ENCODE data around the gene LTBP3.
A peak's percentile ranks its signal among the peaks of the same experiment; 100 is the strongest.

LTBP3 gene

DNA sequence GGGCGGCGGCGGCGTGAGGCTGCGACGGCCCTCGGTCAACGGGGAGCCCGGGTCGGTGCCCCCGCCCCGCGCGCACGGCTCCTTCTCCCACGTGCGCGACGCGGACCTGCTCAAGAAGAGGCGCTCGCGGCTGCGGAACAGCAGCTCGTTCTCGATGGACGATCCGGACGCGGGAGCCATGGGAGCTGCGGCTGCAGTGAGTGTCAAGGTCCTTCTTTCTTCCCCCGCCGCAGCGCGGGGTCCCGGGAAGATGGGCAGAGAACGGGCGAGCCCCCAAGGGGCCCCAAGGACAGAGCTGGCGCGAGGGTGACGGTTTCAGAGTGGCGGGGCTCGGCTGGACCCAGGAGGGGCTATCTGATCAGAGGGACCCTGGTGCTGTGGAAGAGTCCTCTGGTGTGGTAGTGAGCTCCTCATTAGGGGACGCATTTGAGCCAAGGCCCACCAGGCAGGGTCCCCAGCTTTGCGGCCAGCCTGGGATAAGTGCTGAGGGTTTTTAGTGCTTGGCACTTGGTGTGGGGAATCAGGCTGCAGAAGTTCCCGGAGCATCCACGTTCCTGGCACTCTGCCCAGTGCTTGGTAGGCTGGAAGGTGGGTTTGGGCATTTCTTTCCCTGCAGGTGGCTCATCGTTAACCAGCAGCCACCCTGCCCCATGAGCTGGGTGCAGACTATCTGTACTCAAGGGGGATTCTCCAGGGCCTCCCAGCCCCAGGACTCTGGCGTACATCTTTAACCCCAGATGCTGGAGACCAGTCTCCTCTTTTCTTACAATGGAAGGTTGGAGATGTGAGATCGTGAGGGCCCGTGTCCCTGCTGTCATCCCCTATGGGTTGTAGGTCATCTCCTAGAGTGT is 27.5 kb upstream of the LTBP3 start:
- DNase-seq (ENCODE audit: low read depth), result no peak

DNA sequence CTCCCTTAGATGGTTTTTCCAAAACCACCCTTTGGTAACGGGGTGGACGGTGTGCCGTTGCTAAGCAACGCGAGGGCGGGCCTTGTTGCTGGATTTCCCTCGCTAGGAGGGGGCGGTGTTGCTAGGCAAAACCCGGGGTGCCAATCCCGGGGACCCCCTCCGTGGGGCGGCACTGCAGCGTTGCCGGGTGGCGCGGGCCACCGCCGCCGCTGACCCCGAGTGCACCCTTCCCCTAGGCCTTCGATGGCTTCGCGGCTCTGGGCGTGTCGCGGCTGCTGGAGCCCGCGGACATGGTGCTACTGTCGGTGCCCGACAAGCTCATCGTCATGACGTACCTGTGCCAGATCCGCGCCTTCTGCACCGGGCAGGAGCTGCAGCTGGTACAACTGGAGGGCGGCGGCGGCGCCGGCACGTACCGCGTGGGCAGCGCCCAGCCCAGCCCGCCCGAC is 26.6 kb upstream of the LTBP3 start:
- DNase-seq (ENCODE audit: low read depth), result no peak

DNA sequence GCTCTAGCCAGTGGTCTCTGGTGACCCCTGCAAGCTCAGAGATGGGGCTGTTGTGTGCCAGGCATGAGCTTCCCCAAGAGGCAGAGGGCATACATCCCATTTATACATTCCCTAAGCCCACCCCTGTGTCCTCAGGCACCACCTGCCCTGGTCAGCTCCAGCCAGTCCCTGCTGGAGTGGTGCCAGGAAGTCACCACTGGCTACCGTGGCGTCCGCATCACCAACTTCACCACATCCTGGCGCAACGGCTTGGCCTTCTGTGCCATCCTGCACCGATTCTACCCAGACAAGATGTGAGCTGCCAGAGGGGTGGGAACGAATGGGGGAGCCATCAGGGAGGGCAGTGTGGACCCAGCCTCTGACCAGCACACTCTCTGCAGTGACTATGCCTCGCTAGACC is 25.9 kb upstream of the LTBP3 start:
- no peak for DNase-seq (ENCODE audit: low read depth)

DNA sequence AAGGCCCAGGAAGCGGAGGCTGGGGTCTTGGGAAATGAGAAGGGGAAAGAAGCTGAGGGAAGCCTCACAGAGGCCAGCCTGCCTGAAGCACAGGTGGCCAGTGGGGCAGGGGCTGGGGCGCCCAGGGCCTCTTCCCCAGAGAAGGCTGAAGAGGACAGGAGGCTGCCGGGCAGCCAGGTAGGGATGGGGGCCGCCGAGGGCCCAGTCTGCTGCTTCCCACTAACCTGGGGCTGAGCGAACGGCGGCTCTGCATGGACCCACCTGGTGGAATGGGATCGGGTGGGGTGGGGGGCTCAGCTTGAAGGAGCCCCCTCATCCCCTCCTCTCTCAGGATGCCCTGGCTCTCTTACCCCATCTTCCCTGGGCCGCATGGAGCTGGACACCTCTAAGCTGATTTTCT is 25.4 kb upstream of the LTBP3 start:
- DNase-seq (ENCODE audit: low read depth), result no peak

DNA sequence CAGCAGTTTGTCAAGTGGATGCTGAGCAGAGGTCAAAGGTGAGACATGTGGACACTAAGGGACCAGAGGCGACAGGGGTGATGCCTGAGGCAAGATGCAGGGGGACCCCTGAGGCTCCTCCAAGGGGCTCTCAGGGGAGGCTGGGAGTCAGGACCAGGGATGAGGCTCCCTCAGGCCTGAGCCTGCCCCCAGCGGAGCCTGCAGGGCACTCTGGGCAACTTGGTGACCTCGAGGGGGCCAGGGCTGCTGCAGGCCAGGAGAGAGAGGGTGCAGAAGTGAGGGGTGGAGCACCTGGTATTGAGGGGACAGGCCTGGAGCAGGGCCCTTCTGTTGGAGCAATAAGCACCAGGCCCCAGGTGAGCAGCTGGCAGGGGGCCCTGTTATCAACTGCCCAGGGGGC is 23.8 kb upstream of the LTBP3 start:
- DNase-seq (ENCODE audit: low read depth), result no peak

DNA sequence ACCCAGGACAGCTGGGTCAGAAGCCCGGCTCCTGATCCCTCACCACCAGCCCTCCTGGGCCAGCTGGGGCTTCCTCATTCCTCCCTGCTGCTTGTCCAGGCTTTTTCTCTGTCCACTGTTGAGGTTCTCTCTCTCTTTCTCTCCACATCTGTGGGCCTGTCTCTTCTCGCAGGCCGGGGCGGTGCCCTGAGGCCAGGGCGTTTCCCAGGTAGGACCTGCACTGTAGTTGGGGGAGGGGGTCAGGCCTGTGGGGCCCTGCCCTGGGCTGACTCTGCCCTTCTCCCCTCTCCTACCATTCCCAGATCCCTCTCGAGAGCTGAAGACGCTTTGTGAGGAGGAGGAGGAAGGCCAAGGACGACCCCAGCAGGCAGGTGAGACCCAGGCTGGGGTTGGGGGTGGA is 22.6 kb upstream of the LTBP3 start:
- no peak for DNase-seq (ENCODE audit: low read depth)

DNA sequence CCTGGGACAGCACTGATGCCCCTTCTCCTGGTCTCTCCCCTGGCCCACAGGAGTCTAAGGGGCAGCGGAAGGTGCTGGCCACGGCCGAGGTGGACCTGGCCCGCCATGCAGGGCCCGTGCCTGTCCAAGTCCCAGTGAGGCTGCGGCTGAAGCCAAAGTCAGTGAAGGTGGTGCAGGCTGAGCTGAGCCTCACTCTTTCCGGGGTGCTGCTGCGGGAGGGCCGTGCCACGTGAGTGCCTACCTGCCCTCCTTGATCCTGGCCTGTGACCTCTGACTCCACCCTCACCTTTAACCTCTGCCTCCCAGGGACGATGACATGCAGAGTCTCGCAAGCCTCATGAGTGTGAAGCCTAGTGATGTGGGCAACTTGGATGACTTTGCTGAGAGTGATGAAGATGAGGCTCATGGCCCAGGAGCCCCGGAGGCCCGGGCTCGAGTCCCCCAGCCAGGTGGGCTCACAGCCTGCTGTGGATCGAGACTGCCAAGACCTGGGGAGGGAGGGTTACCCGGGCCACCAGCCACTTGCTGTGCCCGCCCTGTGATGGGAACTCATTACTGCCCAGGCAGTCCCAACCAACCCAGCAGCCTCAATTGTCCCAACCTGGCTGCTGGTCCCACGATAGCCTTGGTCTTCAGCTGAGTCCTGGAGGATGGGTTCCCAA is 22.0 kb upstream of the LTBP3 start:
- DNase-seq (ENCODE audit: low read depth), result no peak

DNA sequence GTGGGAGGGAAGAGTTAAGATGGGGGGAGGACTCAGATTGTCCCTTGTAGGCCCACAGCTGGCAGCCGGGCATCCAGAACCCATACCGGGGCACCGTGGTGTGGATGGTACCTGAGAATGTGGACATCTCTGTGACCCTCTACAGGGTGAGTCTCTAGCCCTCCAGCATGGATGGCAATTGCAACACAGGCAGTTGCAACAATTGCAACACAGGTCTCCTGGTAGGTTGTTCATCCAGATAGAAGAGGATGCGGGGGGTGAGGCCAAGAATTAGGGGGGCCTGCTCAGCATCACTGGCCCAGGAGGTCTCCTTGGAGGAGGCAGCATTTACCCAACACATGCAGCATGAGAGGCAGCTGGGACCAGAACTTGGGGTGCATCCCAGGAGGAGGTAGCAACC is 21.1 kb upstream of the LTBP3 start:
- no peak for DNase-seq (ENCODE audit: low read depth)

DNA sequence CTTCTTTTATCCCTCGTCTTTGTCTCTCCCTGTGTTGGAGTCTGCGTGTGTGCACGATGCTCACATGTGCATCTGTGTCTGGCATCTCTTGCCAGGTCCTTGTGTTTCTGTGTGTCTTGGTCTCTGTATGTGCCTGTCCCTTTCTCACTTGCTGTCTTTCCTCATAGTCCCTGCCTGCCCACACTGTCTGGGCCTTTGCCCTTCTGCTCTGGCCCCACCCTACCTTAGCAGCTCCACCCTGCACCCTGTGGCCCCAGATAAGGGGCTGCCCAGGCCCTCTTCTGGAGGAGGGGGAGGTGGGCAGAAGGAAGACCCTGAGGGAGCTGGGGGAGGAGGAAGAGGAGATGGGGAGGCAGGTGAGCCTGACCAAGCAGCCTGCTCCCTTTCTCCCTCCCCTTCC is 20.5 kb upstream of the LTBP3 start:
- no peak for DNase-seq (ENCODE audit: low read depth)

DNA sequence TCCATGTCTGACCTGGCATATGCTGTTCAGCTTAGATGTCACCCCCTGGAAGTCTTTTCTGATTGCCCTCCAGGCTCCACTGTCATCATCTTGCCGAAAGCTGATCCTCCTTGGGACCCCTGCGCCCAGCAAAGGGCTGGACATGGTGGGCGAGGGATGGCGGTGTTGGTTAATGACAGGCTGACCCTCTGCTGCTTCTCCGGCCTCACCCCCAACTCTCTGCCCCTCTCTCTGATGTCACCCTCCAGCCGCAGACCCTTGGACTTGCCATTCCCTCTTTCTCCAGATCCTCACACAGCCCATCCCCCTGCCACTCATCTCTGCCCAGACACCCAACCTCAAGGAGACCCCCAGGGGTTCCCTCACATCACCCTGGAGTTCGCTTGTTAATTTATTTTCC is 20.0 kb upstream of the LTBP3 start:
- no peak for DNase-seq (ENCODE audit: low read depth)

DNA sequence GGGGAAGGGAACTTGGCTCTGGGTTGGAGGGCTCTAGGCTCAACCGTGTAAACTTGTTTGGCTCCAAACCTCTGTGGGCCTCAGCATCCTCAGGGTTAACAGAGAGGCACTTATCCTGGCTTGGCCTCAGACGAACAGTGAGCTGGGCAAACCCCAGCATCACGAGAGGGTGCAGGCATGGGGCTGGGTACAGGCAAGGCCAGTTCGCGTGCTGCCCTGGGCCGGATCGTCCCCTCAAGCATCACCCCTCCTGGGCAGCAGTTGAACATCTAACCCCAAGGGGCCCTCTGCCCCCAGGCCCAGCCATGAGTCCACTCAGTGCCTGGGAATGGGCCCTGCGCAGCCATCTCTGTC is 19.6 kb upstream of the LTBP3 start:
- DNase-seq (ENCODE audit: low read depth), result no peak

DNA sequence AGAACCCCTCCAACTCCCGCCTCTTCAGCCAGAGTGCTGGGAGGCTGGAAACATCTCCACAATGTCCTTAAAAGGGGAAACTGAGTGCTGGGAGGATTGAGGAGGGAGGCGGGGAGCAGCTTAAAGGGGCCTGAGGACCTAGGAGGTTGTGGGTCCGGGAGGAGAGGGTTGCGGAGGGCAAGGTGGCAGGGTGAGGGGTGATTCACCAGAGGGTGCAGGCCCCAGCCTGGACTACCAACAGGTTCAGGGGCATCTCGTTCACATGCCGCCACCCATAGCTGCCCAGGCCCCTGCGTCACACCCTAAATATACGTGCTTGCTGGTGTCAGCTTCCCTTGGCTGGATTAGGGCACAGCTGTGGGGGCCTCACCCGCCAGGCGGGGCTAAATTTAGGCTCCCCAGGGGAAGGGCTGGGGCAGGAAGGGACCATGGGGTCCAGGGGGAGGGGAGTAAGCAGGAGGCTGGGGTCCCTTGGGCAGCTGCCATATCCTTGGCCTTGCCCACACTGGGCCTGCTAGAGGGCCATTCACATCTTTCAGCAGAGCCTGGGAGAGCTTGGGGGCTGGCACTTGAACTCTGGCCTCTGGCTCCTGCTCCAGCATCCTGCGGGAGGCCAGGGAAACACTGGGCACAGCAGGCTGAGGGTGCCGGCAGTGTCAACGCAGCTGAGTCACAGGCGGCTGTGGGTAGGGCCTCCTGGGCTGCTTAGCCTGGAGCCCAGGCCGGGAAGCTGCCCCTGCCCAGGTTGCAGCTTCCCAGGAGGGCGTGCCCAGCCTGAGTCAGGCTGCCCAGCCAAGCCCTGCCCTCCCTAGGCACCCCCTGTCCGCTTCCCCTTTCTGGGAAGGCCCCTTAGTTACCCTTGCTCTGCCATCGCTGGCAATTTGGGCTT is 19.0 kb upstream of the LTBP3 start:
- DNase-seq (ENCODE audit: low read depth), result peak; percentile 81

DNA sequence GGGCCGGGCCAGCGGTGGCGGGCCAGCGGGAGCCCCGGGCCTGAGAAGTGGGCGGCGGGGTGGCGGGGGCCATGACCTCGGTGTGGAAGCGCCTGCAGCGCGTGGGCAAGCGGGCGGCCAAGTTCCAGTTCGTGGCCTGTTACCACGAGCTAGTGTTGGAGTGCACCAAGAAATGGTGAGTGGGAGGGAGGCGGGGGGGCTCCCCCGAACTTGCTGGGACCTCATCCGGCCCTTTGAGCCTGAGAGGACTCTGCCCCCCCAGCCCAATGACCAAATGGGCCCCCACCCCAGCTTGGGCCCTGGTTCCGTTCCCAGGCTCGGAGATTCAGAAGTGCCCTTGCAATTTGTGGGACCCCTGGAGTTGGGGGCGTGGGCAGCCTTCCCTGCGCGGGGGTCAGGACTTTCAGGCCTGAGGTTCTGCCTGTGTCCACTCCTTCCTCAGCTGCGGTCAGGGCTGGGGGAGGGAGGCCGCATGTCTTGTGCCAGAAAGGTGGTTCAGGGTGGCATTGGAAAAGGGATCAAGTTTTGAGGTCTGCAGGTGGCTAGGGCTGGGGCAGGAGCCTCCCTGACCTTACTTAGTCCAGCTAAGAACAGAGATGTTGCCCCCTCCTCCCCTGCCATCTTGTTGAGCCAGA is 18.2 kb upstream of the LTBP3 start:
- no peak for DNase-seq (ENCODE audit: low read depth)

DNA sequence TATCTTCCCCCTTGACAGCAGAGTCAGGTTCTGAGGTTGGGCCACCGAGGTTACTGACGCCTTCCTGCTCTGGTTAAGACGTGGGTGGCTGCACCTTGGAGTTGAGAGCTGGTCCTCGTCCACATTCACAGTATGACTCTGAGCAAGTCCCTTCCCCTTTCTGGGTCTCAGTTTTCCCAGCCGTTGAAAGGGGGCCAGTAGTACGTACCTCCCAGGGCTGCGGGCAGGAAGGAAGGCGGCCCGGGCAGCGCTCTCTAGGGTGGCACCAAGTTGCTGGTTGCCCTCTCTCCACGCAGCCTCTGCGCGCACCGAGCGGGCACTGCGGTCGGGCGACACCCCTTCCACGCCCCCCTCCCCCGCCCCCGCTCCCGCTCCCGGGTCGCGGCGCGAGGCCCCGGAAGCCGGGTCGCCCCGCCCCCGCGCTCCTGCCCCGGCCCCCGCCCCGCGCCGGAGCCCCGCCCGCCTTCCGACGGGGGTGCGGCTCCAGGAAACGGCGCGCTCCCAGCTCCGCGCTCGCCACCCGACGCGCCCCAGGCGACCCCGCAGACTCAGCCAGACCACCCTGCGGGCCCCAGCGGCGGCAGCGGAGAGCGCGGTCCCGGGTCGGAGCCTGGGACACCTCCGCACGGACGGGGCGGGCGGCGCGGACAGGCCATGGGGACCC is 17.5 kb upstream of the LTBP3 start, which contains the start of gene EHBP1L1:
EHBP1L1 (plus strand) TSS at position 486 of the 664 bp plus-strand sequence. CDS start 250 bp downstream, outside the sequence.
- peak; percentile 69 for DNase-seq (ENCODE audit: low read depth)

DNA sequence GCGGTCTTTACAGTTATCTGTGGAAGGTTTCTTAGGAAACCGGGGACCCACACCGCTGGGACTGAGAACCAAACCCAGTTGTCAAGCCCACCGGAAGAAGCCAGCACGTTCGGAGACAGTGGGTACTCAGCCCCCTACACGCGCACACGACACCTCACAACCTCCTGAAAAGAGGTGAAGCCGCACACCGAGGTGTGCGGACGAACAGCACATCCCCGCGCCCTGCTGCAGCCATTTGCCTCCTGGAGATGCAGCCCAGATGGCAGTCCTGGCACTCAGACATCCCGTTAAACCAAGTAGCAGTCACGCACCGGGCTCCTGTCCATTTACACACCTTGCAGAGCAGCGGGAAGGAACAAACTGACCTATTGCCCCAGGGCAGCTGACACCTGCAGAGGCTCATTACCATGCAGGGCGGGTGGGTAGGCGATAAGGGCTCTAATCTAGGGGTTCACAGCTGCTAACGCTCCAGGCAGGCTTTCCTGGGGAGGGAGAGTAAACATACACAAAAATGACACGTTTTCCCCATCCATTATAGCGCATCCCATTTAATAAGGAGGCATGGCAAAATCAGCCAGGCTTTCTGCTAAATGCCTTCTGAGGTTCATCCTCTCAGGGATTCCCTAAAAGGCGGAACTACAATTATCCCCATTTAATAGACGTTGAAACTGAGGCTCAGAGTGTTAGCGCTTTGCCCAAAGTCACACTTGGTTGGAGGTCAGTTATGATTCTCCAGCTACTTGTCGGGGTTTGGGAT is 16.8 kb upstream of the LTBP3 start:
- DNase-seq (ENCODE audit: low read depth), result no peak

DNA sequence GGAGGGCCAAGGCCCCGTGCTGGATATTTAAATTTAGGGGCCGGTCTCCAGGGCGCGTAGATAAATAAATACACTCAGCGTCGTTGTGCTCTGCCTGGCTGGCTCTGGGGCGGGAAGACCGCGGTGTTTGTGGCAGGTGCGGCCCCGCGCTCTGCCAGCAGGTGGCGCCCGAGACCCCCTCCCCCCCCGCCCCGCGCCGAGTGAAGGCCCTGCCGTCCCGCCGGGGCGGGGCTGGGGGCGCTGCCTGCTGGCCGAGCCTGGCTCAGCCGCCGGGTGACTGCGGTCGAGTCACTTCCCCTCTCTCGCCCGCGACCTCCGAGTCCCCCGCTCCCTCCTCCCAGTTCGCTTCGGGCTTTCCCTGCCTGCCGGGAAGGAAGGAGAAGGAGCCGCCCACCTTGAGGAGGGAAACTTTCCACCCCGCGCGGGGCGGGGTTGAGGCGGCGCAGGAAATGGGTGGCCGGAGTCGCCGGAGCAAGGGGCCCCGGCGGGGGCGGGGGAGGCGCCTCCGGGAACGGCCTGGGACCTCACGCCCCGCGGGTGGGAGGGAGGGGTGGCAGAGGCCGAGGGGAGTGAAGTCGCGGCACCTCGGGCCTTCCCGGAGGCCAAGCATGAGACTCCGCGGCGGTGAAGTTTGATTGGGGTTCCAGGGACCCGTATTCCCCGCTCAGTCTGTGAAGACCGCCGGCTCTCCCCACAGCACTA is 16.1 kb upstream of the LTBP3 start:
- peak; percentile 95 for DNase-seq (ENCODE audit: low read depth)

DNA sequence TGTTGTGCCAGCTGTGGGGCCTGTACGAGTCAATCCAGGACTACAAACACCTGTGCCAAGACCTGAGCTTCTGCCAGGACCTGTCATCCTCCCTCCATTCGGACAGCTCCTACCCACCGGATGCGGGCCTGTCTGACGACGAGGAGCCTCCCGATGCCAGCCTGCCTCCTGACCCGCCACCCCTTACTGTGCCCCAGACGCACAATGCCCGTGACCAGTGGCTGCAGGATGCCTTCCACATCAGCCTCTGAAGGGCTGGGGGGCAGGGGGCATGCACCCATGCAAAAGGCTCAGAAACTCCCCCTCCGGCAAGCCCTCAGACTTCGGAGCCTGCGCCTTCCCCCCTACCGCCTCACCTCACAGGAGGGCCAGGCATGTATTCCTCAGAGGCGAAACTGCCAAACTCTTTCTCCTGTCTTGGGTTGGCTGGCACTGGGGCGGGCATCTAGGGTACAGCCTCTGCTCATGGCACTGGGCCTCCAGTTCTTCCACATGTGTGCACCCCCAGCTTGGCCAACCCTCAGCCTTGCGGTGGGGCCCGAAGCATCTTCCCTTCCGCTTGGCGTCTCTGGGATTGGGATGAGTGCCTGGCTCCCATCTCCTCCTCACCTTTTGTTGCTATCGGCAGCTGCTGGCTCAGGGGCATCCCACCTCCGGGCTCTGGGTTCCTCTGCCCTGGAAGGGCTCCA is 15.4 kb upstream of the LTBP3 start:
- no peak for DNase-seq (ENCODE audit: low read depth)

DNA sequence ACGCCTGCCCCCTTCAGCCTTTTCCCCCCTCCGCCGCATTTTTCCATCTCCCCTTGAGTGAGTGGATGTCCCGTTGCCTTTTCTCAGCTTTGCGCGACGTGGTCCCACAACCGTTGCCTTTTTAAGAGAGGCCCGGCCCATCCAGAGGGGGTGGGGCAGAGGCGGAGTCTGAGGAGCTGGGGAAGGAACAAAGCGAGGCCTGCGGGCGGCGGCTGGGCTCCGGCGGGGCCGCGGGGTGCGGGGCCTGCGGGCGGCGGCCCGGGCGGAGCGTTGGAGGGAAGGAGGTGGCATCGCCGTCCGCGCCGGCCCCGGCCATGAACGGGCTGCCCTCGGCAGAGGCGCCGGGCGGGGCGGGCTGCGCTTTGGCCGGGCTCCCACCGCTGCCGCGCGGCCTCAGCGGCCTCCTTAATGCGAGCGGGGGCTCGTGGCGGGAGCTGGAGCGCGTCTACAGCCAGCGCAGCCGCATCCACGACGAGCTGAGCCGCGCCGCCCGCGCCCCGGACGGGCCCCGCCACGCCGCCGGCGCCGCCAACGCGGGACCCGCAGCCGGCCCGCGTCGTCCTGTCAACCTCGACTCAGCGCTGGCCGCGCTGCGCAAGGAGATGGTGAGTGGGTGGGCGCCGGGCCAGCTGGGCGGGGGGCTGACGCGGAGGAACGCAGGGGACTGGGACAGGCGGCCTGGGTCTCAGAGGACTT is 14.3 kb upstream of the LTBP3 start, which contains the start of gene FAM89B:
FAM89B (plus strand) TSS at position 183 of the 696 bp plus-strand sequence; CDS start at position 315, 132 bp downstream.
- peak; percentile 81 for DNase-seq (ENCODE audit: low read depth)

DNA sequence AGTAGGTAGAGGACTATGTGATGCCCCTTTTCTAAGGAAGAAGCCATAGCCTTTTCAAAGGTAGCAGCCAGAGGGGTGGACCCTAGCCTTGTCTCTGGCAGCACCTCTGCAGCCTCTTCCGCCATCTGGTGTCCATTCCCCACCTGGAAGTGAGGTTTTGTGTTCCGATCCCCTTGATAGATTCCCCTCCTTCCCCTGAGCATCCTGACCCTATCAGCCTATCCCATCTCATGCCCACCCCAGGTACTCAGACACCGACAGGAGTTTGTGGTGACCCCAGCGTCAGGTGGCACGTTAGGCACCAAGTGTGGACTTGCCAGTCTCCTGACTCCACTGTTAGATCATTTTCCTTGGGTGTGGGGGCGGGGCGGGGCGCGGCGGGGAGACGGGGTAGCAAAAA is 13.8 kb upstream of the LTBP3 start:
- DNase-seq (ENCODE audit: low read depth), result no peak

Measured in fibroblast of gingiva (primary cell).